Fibroblast of the aortic adventitia (primary cell): ENCODE results near the gene TRMT1. TPM values are rescaled to one million over a fixed set of nuclear protein-coding genes. Genes with fewer than 3 reads are reported as not detected.
A peak's percentile ranks its signal among the peaks of the same experiment; 100 is the strongest.

ENCODE experiments used
- DNase-seq: peaks from one replicate; pipeline ENCODE4 v3.0.0-alpha.2; 2010; ENCODE audit warnings: low read depth
- H3K4me3 ChIP-seq: 2 replicates; pipeline ENCODE4 v1.5.1; 2011; ENCODE audit warnings: low read depth, mild to moderate bottlenecking, control low read depth, low read length, moderate library complexity
- CTCF ChIP-seq: IDR thresholded peaks from 2 replicates; pipeline ENCODE4 v1.5.1; 2011; ENCODE audit warnings: mild to moderate bottlenecking, low read length, control low read depth, inconsistent platforms; ENCODE audit not compliant: insufficient read depth
- total RNA-seq: library from RNA; depleted of rRNA; stranded (reverse); fragments of >200 nt; gene quantifications from 2 replicates; pipeline ENCODE4 v1.2.3, GENCODE V29; 2012; ENCODE audit warnings: low replicate concordance

Gene TRMT1
- total RNA-seq, 1 donor: 23.9 TPM

DNA sequence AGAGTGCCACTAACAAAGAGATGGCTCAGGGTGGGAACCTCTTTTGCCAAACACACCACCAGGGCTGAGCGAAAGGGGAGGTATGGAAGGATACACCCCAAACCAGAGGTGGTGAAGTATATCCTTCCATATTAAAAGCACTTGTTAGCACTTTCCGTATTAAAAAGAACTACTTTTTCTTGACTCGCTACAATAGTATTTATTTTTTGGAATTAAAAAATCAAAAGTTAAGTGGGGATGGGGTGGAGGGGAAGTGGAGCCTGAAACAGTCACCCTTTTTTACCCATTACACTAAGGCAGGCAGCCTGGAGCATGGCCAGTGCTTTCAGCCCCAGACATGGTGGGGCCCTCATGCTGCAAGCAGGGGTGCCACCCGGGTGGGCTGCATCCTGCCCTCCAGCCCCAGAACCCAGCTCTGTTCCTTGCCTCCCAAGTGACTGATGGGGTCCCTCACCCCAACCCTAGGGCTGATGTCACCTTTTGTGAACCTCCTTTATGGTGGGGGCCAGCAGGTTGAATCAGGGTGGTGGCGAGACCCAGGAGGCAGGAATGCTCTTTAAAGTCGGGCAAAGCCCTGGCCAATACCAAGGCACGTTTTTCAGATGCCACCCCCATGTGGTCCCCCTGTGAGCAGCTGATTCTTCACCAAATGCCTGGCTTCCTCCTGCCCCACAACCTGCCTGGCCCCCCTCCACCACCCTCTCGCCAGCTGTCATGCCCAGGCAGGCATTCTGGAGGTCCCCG, 44.9 kb downstream of the TRMT1 start:
- TF ChIP-seq CTCF: no peak
- DNase-seq: no peak
- H3K4me3 ChIP-seq: no peak overlapping the region

DNA sequence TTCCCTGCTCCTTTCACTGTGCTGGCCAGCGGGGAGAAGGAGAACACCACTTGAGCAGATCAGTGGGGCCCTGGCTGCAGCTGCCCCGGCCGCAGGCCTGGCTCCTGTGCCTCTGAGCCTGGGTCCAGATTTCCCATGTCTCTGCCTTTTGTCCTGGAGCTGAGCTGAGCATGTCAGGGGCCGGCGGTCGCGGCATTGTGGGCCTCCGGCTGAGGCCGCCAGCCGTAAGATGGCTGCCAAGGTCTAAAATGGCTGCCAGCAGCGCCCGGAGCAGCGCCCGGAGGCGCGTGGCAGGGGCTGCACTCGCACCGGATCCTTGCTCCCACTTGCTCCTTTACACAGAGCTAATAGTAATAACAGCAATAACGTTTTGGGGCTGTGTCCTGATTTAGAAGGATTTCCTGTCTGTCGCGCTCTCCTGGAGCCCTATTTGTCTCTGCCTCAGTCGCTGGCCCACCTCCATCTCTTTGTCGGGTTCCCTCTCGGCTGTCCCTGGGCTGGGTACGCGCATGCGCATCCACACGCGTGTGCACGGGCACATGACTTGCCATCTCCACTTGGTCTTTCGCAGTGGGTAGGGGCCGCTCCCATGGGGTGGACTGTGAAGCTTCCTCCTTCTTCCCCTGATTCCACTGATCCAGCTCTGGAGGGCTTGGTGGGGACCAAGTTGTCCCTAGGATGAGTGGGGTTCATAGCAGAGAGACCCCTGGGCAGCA, 46.0 kb downstream of the TRMT1 start:
- no peak overlapping the region for H3K4me3 ChIP-seq
- no peak for DNase-seq
- TF ChIP-seq CTCF: no peak

GRCh38 chr19:13069415-13070359, 46.9 kb downstream of the TRMT1 start:
- peak; percentile 53 for DNase-seq
- H3K4me3 ChIP-seq: no peak overlapping the region

GRCh38 chr19:13068085-13068846, 48.3 kb downstream of the TRMT1 start:
- no peak for TF ChIP-seq CTCF
- no peak for DNase-seq

More at GRCh38 chr19:13069415-13070359, 46.9 kb downstream of the TRMT1 start:
- TF ChIP-seq CTCF: peak; percentile 36

GRCh38 chr19:13066933-13067807, 49.4 kb downstream of the TRMT1 start:
- no peak for DNase-seq
- TF ChIP-seq CTCF: no peak
- no peak overlapping the region for H3K4me3 ChIP-seq

More at GRCh38 chr19:13068085-13068846, 48.3 kb downstream of the TRMT1 start:
- H3K4me3 ChIP-seq: no peak overlapping the region
